Vagina (tissue), 2 donors: ENCODE data around the gene ERGIC1. TPM values are rescaled to one million over a fixed set of nuclear protein-coding genes. Genes with fewer than 3 reads are reported as not detected.

Source experiments
- DNase-seq, 2 donors: peaks; one replicate each; pipeline ENCODE4 v3.0.0-alpha.2; 2017; ENCODE audit errors: extremely low spot score in 2 of 2
- H3K27ac ChIP-seq: fragments of 200-600 bp; sonication (generic); one replicate; pipeline ENCODE4 v1.5.1; 2019
- H3K27me3 ChIP-seq: fragments of 200-600 bp; sonication (generic); one replicate; pipeline ENCODE4 v1.5.1; 2019
- H3K36me3 ChIP-seq, 2 donors: fragments of 200-600 bp; sonication (generic); one replicate each; pipeline ENCODE4 v1.5.1; 2017 to 2019
- H3K4me1 ChIP-seq: fragments of 200-600 bp; sonication (generic); one replicate; pipeline ENCODE4 v1.5.1; 2019
- H3K4me3 ChIP-seq, 2 donors: fragments of 200-600 bp; sonication (generic); 1 replicate in 1 of 2; 2 replicates in 1 of 2; pipeline ENCODE4 v1.5.1; 2016 to 2019
- H3K9me3 ChIP-seq: fragments of 200-600 bp; sonication (generic); one replicate; pipeline ENCODE4 v1.5.1; 2019
- CTCF ChIP-seq, 3 experiments: fragments of 450-650 bp in 2 of 3; fragments of 200-600 bp in 1 of 3; sonication (generic) in 1 of 3; IDR thresholded peaks; one replicate each; pipeline ENCODE4 v1.5.1; 2017 to 2019; ENCODE audit warnings: antibody characterized with exemption in 3 of 3, mild to moderate bottlenecking in 2 of 3, moderate library complexity in 2 of 3
- POLR2A ChIP-seq, 2 donors: fragments of 450-650 bp; IDR thresholded peaks; one replicate each; pipeline ENCODE4 v1.6.1; 2017; ENCODE audit warnings: antibody characterized with exemption in 2 of 2, mild to moderate bottlenecking in 2 of 2, moderate library complexity in 2 of 2
- POLR2AphosphoS5 ChIP-seq, 2 donors: sonication (generic); formaldehyde crosslinking; IDR thresholded peaks; one replicate each; pipeline ENCODE4 v1.9.0; 2017; ENCODE audit warnings: antibody characterized with exemption in 2 of 2, mild to moderate bottlenecking in 2 of 2, low read depth in 1 of 2; ENCODE audit not compliant: insufficient read depth in 1 of 2
- intact Hi-C: fragments of 100-400 bp; cut with DNase I; formaldehyde crosslinking; loops from one replicate; pipeline ENCODE4 v1.15.1; 2023
- total RNA-seq: library from RNA; depleted of rRNA; stranded (reverse); fragments of >200 nt; gene quantifications from one replicate; pipeline ENCODE4 v1.2.3, GENCODE V29; 2016

The ERGIC1 gene
- total RNA-seq, 1 donor from 2014 or later, result 97.2 TPM

DNA sequence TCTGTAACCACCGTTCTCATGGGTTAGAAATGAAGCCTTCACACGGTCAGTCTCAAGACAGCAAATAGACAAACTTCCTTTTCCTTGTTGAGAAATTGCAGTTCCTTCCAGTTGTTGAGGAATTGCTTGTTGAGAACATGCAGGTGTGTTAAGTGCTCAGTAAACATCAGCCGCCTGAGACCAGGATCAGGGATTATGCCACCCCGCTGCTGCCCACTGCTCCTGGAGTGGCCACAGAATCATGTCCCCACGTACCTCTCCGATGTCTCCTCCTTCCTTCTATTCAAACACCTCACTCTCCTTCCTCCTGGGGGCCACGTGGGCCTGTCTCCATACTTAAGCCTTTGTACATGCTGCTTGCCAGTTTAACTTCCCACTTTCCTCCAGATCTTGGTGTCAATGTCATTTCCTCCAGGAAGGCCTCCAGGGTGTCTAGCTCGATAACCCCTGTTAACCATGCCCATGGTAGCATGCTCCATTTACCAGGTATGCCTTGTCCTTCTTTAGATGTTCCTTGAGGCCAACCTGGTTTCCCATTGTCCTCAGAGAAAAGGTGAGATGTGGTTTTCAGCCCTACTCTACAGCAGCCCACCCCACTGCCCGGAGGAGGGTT lies 91.4 kb downstream of the ERGIC1 start:
- Histone ChIP-seq H3K4me3 (no peak overlapping the region), H3K9me3 (no peaks in the 10 kb centered on the region), H3K4me1 (no peaks in the 10 kb centered on the region), H3K27ac (no peak overlapping the region), H3K36me3 (peaks cover 0 to 29% of the 10 kb centered on the region in 2 donors), H3K27me3 (no peaks in the 10 kb centered on the region)
- DNase-seq, result no peak
- intact Hi-C loops, result no loop called here
- no peak for TF ChIP-seq CTCF (IDR thresholded peaks at IDR 0.05)
- TF ChIP-seq POLR2AphosphoS5 (IDR thresholded peaks at IDR 0.05; ENCODE audit: insufficient read depth in 1 of 2, low read depth in 1 of 2), result no peak
- no peak for TF ChIP-seq POLR2A (IDR thresholded peaks at IDR 0.05)

- TF ChIP-seq POLR2AphosphoS5 (IDR thresholded peaks at IDR 0.05; ENCODE audit: insufficient read depth in 1 of 2, low read depth in 1 of 2), result no peak
- TF ChIP-seq CTCF (IDR thresholded peaks at IDR 0.05), result no peak
- no peak for TF ChIP-seq POLR2A (IDR thresholded peaks at IDR 0.05)
- DNase-seq, result no peak
- Histone ChIP-seq H3K27ac (no peak overlapping the region), H3K4me3 (no peak overlapping the region), H3K27me3 (no peaks in the 10 kb centered on the region), H3K4me1 (no peaks in the 10 kb centered on the region), H3K9me3 (no peaks in the 10 kb centered on the region), H3K36me3 (peaks cover 0 to 28% of the 10 kb centered on the region in 2 donors)
- intact Hi-C loops, result no loop called here
Measured at GRCh38 chr5:172926008-172926523, 92.0 kb downstream of the ERGIC1 start.

DNA sequence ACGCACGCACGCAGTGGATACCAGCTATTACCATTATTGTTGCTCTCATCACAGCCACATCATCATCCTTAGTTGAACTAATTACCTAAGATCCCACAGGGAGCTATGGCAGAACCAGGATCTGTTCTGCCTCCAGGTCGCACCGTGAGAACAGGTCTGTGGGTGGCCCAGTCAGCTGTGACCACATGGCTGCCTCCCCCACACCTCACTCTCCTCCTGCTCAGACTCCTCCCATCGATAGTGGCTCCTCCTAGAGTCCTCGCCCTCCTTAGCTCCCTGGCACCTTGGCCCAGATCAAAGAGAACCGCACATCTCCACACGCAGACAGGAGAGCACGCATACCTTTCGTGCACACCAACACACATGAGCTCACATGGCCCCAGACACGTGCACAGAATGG lies 92.7 kb downstream of the ERGIC1 start:
- no peaks in the 10 kb centered on the region for H3K27me3 ChIP-seq
- DNase-seq, result no peak
- TF ChIP-seq POLR2AphosphoS5 (IDR thresholded peaks at IDR 0.05; ENCODE audit: insufficient read depth in 1 of 2, low read depth in 1 of 2) (no peak), POLR2A (IDR thresholded peaks at IDR 0.05) (no peak), CTCF (IDR thresholded peaks at IDR 0.05) (no peak)
- H3K4me3 ChIP-seq, result no peak overlapping the region
- intact Hi-C loops, result no loop called here
- no peaks in the 10 kb centered on the region for H3K9me3 ChIP-seq
- no peaks in the 10 kb centered on the region for H3K4me1 ChIP-seq
- H3K27ac ChIP-seq, result no peak overlapping the region
- H3K36me3 ChIP-seq, result peaks cover 0 to 22% of the 10 kb centered on the region in 2 donors

GRCh38 chr5:172929371-172929838 lies 95.4 kb downstream of the ERGIC1 start:
- Histone ChIP-seq H3K27me3 (no peaks in the 10 kb centered on the region), H3K27ac (no peak overlapping the region), H3K4me1 (peaks cover 11% of the 10 kb centered on the region), H3K9me3 (no peaks in the 10 kb centered on the region), H3K4me3 (no peak overlapping the region), H3K36me3 (peaks cover 0 to 29% of the 10 kb centered on the region in 2 donors)
- intact Hi-C loops, result no loop called here
- no peak for TF ChIP-seq CTCF (IDR thresholded peaks at IDR 0.05)
- no peak for TF ChIP-seq POLR2AphosphoS5 (IDR thresholded peaks at IDR 0.05; ENCODE audit: insufficient read depth in 1 of 2, low read depth in 1 of 2)
- no peak for TF ChIP-seq POLR2A (IDR thresholded peaks at IDR 0.05)
- DNase-seq, result no peak

DNA sequence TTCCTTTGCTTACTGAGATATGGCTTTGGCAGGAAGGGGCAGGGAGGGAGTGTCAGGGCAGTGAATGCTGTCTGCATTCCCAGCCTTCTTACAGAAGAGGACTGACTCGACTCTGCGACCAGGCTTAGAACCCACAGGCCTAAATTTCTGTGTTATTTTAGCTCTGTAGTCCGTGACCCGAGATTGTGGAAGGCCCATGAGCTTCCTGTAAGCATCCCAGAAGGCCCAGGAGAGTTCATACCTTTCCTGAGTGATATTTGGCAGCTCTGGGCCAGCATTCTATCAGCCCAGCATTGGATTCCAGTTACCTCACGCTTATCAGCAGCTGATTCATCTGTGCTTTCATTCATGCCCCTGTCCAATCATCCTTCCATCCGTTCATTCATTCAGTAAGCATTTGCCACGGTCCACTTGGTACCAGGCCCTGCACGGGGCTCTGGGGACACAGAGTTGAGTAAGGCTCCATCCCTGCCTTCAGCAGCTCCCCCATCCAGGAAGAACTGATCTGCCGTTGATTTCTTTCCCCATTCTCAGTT lies 97.0 kb downstream of the ERGIC1 start:
- peaks cover 11% of the 10 kb centered on the region for H3K4me1 ChIP-seq
- TF ChIP-seq POLR2A (IDR thresholded peaks at IDR 0.05) (no peak), CTCF (IDR thresholded peaks at IDR 0.05) (no peak), POLR2AphosphoS5 (IDR thresholded peaks at IDR 0.05; ENCODE audit: insufficient read depth in 1 of 2, low read depth in 1 of 2) (no peak)
- no peaks in the 10 kb centered on the region for H3K9me3 ChIP-seq
- H3K27ac ChIP-seq, result peak overlapping the region; percentile 56
- peaks cover 0 to 45% of the 10 kb centered on the region in 2 donors for H3K36me3 ChIP-seq
- no peak for DNase-seq
- H3K4me3 ChIP-seq, result no peak overlapping the region
- no peaks in the 10 kb centered on the region for H3K27me3 ChIP-seq
- intact Hi-C loops, result no loop called here
